Stimulated activated CD8-positive, alpha-beta memory T cell treated with anti-CD3 and anti-CD28 coated beads, Interleukin-2, amount 100 ng/mL, for 1 hour (primary cell): ENCODE results near the gene MUC20.
"Not testable (repeated sequence)": the region's sequence is repeated elsewhere in the genome, so short reads cannot be mapped to it uniquely, and the experiment has no call there.

Experiments used
- DNase-seq, 2 donors: peaks; one replicate each; pipeline ENCODE4 v3.0.0-alpha.2; 2020; ENCODE audit warnings: low read depth in 2 of 2

The MUC20 gene

GRCh38 chr3:195729476-195730251 is 8.9 kb downstream of the MUC20 start:
- DNase-seq = no peak

- DNase-seq = no peak
Measured at GRCh38 chr3:195731356-195731905, 10.7 kb downstream of the MUC20 start.

- DNase-seq = no peak
Measured at GRCh38 chr3:195732940-195733339, 12.2 kb downstream of the MUC20 start.

- no peak for DNase-seq
Measured at GRCh38 chr3:195735036-195735695, 14.4 kb downstream of the MUC20 start.

GRCh38 chr3:195736866-195737490 is 16.2 kb downstream of the MUC20 start:
- no peak for DNase-seq

GRCh38 chr3:195737782-195738181 is 17.0 kb downstream of the MUC20 start:
- DNase-seq = not testable (repeated sequence)

- no peak for DNase-seq
Measured at GRCh38 chr3:195738274-195739044, 17.7 kb downstream of the MUC20 start.

GRCh38 chr3:195739561-195740111 is 18.9 kb downstream of the MUC20 start:
- DNase-seq = no peak

- no peak for DNase-seq
Measured at GRCh38 chr3:195744437-195744836, 23.7 kb downstream of the MUC20 start.

GRCh38 chr3:195746346-195746745 is 25.6 kb downstream of the MUC20 start:
- no peak for DNase-seq

- DNase-seq = no peak
Measured at GRCh38 chr3:195746751-195747150, 26.0 kb downstream of the MUC20 start.

- no peak for DNase-seq
Measured at GRCh38 chr3:195748661-195749060, 27.9 kb downstream of the MUC20 start.

GRCh38 chr3:195749101-195749500 is 28.3 kb downstream of the MUC20 start:
- not testable (repeated sequence) for DNase-seq

- no peak for DNase-seq
Measured at GRCh38 chr3:195750797-195751520, 30.2 kb downstream of the MUC20 start.

GRCh38 chr3:195751560-195751959 is 30.8 kb downstream of the MUC20 start:
- DNase-seq = no peak

- no peak for DNase-seq
Measured at GRCh38 chr3:195752066-195752465, 31.3 kb downstream of the MUC20 start.

GRCh38 chr3:195752546-195753331 is 32.0 kb downstream of the MUC20 start:
- no peak for DNase-seq

GRCh38 chr3:195753581-195753980 is 32.8 kb downstream of the MUC20 start:
- no peak for DNase-seq

- DNase-seq = no peak
Measured at GRCh38 chr3:195754141-195754540, 33.4 kb downstream of the MUC20 start.

- no peak for DNase-seq
Measured at GRCh38 chr3:195754906-195755305, 34.1 kb downstream of the MUC20 start.
